ENCODE data around the gene EPS8. TPM values are rescaled to one million over a fixed set of nuclear protein-coding genes. Genes with fewer than 3 reads are reported as not detected.

Gene EPS8
- polyA plus RNA-seq, 1 donor = 34.5 TPM

DNA sequence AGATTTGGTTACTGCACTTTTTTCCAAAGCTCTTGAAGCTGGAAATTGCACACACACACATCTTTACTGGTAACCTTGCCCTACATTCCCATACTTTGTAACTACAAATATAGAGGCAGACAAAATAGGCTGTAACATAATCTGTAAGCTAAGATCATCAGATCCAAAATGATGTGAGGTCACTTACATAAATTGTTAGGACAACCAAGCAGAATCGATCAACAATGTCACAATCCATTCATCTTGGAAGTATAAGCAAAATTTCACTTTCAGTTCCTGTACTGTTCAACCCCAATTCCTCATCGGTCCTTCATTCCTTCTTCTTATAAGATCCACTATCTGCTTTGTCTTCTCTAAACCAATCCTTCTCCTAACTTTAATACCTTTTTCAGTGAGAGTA, 72.6 kb downstream of the EPS8 start:
- DNase-seq = no peak

DNA sequence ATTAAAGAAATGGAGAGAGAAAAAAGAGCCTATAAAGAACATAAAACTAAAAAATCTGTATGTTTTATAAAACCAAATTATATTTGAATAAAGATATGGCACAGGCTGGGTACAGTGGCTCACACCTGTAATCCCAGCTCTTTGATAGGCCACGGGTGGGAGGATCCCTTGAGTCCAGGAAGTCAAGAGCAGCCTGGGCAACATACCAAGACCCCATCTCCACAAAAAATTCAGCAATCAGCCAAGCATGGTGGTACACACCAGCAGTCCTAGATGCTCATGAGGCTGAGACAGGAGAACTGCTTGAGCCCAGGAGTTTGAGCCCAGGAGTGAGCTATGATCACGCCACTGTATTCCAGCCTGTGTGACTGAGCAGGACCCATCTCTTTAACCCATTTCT, 74.9 kb downstream of the EPS8 start:
- DNase-seq = no peak

DNA sequence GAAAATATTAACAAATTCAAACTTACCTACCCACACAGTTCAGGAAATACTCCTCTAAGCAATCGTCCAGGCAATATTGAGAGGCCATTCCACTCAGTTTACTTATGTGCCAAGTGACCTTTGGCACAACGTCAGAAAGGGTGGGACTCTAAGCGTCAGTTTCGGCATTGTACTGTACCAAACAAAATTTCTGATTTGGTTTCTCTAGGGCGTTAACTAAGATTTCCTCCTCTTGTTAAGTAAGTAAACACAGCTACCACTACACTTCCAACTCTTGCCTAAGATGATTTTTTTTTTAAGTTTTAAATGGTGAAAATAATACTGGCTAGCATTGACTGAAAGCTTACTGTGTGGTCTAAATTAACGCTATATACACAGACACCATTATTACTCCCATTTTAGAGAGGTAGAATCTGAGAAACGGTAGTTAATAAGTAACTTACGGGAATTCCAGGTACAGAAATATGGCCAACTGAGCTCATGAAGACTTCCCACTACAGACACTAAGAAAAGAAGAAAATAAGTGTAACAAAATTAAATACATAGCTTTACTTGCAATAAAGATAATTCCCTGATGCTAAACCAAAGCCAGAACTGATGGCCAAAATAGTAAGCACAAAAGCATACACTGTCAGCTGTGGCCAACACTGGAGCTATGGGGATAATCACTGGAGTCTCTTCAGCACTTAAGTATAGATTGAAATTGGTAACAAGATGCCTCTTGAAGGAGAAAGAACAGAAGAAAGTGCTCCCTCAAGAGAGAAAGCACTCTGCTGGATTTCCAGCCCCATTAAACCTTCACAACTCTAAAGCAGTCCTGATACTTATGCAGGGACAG, 76.1 kb downstream of the EPS8 start:
- DNase-seq = no peak

DNA sequence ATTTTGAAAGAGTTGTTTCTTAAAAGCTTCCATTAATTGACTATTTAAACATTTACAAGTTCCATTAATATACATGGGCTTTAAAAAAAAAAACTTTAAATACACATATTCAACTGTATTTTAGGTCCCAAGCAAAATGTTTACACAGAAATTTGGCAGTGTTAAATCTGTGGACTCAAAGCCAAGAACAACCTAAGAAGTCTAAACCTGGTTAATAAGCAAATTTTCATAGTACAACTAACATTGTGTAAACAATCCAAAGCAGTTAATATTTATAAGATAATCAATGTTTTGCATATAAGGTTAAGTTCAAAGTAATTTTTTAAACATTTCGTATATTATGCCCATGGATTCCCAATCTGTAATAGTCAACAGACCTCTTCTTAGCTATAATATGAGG, 77.0 kb downstream of the EPS8 start:
- DNase-seq = no peak

DNA sequence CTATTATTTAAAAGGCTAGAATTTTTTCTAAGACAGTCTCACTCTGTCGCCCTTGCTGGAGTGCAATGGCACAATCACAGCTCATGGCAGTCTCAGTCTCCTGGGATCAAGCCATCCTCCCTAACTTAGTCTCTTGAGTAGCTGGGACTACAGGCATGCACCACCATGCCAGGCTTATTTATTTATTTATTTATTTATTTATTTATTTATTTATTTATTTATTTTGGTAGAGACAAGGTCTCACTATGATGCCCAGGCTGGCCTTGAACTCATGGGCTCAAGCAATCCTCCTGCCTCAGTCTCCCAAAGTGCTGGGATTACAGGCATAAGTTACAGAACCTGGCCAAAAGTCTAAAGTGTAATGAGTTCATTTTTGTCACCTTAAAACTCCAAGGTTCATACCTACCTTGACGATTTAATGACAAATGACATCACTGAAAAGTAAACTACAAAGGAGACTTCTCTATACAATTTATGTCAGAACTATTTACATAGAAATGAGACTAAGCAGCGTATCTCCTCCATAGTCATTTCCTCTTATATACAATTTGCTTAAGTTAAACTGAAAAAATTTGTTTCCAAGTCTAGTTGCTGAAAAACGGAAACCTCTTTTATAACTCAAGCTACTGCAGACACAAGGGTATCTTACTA, 78.2 kb downstream of the EPS8 start:
- no peak for DNase-seq

DNA sequence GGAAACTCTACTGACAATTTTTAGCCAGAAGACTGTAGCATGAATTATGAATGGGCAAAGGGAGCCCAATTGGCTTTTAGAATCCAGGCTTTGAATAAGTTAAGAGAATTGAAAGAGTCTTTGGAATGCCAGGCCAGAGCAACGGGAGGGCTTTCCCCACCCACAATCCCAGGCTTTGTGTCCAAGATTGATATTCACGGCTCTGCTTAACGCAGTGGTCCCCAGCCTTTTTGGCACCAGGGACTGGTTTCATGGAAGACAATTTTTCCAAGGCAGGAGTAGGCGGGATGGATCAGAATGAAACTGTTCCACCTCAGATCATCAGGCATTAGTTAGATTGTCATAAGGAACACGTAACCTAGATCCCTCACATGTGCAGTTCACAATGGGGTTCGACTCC, 79.6 kb downstream of the EPS8 start:
- DNase-seq = no peak

DNA sequence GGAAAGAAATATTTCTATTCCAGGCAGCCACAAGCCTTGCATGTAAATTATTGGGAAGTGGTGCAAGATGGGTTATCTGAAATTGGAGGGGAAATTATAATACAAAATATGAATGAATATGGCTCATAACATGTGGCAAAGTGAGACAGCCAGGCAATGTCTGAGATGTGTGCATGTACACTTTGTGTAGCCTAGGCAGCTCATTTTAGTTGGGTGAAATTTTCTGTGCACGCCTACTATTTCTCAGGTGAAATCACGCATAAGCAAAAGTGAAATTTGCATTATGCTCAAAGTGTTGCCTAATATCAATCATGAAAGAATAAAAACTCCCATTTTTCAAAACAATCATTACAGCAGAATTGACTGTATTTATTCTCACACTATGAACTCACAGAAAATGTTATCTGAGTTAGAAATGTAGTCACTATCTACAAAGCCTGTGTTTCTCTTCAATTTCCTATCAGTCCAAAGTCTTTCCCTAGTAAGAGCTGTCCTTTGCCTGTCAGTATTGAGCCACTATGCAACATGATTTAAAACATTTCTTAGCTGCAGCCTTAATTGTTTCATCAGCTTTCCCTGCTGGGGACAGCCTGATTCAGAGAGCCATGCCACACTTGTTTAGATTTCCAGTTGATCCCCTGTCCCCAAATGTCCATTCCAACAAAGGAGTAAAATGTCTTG, 80.7 kb downstream of the EPS8 start:
- no peak for DNase-seq

DNA sequence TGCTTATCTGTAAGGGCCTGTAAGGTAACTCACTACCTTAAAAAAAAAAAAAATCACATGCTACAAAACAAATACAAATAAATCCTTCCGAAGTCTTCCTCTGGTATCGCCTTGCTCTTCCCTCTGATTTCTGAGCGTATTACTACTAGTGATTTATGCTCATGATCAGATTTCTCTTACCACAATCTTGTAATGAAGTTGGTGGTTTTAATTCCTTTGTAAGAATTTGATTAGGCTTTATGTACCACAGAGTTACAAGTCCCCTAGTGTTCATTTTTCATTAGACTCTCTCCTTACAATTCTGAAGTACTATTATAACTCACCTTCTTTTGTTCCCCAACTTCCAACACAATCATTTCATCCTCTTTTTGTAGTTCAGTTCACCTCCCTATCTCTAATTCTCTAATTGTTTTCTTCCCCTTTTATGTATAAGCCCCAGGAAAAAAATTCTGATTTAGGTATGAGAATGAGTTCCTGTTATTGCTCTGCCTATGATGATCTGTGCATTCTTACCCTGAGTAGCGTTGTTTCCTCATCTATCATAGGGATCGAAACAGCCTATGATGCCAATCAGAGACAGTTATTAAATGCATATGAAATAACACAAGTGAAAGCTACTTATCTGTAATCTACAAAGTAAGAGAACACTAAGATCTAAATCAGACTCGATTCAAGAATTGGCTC, 81.5 kb downstream of the EPS8 start:
- DNase-seq = no peak

DNA sequence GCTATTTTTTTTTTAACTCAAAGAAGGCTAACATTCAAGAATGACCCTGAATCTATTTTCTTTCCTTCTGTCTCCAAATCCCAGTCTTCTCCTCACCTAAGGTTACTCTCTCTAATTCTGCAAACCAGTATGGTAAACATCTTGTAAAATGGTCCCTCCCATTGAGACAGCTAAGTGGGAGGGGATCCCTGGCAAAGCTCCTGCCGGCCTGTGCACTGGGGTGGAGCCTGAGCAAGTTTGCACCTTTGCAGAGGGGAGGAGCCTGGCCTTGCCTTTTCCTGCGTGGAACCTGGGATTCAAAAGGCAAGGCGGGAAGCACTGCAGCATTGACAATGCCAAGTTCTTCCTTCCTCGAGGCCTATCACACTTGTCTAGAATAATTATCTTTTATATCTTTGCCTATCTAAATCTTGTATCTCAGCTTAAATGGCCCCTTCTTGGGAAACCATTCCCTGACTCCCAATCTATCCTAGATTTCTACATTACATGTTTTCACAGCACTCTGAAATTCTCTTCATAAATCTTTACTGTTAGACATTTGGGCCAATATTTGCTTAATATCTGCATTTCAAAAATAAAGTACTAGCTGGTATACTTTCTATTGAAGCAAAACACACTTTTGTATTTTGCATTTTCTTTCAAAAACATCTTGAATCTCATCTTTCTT, 83.0 kb downstream of the EPS8 start:
- no peak for DNase-seq

DNA sequence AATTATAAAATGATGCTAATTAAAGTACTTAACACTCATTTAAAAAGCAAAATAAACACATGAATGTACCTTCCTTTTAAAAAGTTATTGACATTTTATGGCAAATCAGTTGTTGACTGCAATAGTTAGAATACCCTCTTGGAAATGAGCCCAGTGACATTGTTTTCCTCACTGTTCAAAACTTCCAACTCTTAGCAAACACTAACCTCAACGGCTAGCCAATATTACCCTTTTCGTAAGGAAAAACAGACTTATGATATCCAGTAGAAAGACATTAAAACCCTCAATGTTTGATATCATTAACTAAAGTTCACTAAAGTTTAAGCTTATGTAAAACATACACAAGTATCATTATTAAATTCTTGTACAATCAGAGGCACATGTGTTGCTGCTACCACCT, 83.6 kb downstream of the EPS8 start:
- no peak for DNase-seq

DNA sequence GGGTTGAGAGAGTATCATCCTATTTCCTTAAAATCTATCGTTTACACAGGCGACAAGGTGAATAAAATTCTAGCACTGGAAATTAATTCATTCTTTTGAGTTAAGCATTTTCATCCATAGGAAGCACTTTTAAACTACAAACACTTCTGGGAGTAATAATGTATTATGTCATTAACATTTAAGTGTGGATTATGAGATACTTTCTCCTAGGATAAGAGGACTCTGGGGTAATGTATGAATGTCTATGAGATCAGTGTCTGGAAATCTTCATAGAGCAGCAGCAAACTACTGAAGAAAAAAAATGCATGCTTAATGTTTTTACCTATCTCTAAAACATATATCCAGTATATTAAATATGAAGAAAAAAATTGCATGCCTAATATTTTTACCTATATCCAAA, 86.9 kb downstream of the EPS8 start:
- no peak for DNase-seq

DNA sequence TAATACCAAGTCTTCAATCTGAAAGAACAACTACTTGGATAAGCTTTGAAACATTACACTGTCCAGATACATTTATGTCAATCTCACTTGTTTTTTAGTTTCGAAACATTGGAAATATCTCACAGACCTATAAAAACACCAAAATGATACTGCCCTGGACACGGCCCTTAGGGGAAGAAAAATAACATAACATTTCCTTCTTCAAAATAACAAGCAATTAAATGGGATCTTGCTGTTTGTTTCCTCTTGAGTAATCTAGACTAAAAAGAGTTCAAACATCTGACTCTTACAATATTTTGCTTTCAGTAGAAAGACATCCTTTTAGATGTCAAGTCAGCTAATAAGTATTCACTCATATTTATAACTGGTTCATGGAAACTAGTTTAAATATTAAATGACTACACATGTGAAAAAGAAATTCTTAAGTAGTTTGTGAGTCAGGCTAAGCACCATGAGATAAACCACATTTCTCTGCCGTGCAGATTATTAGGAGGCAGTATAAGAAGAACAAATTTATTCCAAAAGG, 87.5 kb downstream of the EPS8 start:
- DNase-seq = no peak

DNA sequence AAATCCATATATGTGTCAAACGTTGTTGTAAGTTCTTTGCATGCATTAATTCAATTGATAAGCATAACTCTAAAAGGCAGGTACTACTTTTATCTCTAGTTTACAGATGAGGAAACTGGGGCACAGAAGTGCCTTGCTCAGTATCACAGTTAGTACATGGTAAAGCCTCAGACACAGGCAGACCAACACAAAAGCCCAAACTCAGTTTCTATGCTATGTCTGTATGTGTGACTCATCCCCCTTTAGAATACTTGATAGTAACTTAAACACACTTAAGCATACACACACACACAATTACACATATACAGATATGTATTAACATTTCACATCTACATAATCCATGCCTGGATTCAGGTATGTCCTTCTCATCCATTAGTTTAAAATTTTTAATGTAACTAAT, 88.0 kb downstream of the EPS8 start:
- DNase-seq = no peak

DNA sequence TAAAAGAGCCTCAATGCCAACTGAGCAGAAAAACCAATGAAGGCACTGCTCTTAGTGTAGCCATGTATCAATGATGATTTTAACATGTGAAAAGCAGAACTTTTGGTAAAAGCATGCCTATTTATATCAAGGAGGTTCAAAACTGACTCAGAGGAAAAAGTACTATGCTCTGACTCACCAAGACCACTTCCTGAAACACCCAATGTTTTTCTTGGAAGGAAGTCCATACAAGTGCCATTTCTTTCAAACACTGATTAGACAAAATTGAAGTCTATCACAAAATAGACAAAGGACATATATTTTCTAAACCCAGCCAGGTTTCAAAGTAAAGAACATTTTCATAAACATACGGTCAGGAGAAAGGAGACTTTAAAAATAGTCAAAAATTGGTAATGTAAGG, 88.6 kb downstream of the EPS8 start:
- DNase-seq = no peak

DNA sequence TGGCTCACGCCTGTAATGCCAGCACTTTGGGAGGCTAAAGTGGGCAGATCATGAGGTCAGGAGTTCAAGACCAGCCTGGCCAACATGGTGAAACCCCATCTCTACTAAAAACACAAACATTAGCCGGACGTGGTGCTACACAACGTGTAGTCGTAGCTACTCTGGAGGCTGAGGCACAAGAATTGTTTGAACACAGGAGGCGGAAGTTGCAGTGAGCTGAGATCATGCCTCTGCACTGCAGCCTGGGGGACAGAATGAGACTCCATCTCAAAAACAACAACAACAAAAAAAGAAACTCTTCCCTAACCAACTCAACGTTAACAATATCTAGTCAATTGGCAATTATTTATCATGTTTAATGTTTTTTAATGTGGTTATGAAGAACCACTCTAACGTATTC, 89.3 kb downstream of the EPS8 start:
- no peak for DNase-seq

DNA sequence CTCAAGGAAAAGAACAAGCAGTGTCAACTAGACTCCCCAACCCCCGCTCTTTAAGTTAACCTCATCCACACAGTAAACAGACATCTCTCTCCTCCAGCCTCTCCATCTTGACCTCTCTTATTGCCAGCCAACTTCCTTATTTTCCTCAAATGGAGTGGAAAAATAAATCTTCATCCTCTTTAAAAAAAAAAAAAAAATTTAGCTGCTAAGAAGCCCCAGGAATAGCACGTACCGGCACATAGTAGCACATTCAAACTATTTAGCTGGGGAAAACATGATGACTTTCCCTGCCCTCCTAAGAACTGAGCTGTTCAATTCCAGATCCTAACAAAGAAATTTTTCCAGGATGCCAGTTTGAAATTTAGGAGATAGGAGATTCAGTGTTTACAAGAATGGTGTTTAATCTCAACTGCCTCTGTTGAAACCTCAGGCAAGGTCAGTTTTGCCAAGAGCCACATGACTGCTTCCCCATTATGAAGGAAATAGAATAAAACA, 90.8 kb downstream of the EPS8 start:
- no peak for DNase-seq

DNA sequence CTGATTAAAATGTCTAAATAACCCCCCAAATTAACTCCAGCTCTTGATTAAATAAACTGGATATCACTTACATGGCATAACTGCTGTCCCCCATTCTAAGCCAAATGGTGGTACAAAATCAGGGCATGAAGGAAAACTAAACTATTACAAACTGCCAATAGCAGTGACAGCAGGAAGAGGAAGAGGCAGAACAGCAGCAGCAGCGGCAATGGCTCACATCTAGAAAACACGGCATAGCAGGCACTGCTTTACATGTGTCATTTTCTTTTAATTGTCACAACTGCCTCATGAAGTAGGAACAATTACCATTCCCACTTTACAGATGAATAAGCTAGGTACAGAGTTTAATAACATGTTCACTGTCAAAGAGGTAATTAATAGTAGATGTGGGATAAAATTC, 92.0 kb downstream of the EPS8 start:
- DNase-seq = no peak

DNA sequence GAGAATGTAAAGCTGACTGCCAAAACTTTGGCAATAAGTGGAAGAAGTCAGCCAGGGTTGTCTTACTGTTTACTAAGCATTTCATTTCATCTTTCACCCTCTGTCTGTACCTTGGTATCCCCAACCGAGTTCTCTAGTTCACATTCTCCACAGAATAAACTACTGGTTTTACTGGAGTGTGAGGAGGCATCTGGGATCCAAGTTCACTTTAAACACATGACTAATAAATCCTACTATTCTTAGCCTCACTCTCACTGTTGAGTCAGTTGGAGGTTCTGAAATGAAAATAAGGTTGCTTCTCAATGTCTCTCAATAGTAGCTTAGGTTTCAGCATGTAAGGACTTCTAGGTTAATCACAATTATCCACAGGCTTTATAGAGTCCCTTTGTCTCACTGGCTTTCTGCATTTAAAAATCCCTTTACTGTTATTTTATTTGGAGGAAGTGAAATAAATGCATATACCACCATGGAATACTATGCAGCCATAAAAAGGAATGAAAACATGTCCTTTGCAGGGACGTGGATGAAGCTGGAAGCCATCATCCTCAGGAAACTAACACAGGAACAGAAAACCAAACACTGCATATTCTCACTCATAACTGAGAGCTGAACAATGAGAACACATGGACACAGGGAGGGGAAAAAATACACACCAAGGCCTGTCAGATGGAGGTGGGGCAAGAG, 95.8 kb downstream of the EPS8 start:
- no peak for DNase-seq

DNA sequence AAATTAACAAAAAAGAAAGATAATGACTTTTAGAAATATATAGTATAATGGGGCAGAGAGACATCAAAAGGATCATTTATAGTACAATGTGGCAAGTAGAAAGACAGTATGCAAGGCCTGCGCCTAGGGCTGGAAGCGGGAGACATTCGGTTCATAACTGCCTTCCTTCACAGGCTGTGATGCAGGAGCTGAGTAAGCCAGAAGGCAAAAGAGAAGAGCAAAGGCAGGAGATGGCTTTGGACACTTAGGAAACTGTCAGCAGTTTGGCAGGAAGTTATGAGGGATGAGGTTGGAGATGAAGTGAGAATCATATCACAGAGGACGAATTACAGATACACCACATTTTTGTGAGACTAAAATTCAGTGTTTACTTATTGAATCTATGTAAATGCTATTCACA, 97.8 kb downstream of the EPS8 start:
- DNase-seq = no peak

DNA sequence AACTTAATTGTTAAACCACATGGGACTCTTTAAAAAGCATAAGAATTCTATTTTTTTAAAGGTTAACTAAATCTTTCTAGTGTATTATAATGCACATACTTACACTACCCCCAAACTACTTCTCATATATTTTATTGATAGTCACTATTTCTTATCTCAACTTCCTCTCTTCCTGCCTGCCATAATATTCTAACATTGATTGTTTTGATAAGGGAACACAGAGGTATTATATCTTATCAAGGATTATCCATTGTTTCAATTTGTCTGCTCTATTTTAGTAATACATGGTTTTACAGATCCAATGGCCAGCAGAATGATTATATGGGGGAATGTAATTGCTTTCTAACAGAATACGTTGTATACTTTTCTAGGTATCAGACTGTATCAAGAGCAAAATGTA, 98.9 kb downstream of the EPS8 start:
- no peak for DNase-seq

DNA sequence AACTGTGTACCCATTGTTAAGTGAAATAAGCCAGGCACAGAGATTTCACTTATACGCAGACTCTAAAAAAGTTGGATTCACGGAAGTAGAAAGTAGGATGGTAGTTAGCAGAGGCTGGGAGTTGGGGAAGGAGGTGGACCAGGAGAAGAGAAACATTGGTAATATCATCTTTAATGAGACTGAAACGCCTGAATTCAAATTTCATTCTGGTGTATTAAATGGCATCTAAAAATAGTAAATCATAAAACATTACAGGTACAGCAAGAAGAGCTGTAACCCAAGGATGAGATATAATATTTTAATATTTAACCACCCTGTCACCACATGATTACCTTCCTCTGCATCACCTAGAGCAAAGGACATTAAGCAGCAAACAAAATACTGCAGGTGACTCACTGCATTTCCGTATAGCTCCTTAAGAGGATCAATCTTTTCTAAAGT, 99.4 kb downstream of the EPS8 start:
- DNase-seq = no peak
